HepG2 (cell line): ENCODE measurements around the gene B4GALT7. TPM values are rescaled to one million over a fixed set of nuclear protein-coding genes. Genes with fewer than 3 reads are reported as not detected.
A peak's percentile ranks its signal among the peaks of the same experiment; 100 is the strongest.

ENCODE experiments used
- DMAP1 ChIP-seq: IDR thresholded peaks from 2 replicates; pipeline ENCODE4 v1.6.1; 2016
- EZH2 ChIP-seq: conservative IDR thresholded peaks from 2 replicates; pipeline ENCODE4 v1.6.1; 2012; ENCODE audit warnings: mild to moderate bottlenecking, low read depth, low read length, moderate library complexity
- FLYWCH1 ChIP-seq: sonication (generic); formaldehyde crosslinking; IDR thresholded peaks from 2 replicates; pipeline ENCODE4 v1.8.1; 2023; ENCODE audit warnings: mild to moderate bottlenecking, missing genetic modification reagents
- JARID2 ChIP-seq: sonication (generic); formaldehyde crosslinking; IDR thresholded peaks from 2 replicates; pipeline ENCODE4 v1.8.1; 2023; ENCODE audit warnings: missing genetic modification reagents, inconsistent platforms; ENCODE audit not compliant: insufficient replicate concordance
- KDM4B ChIP-seq: sonication (generic); formaldehyde crosslinking; IDR thresholded peaks from 2 replicates; pipeline ENCODE4 v1.4.0; 2020; ENCODE audit warnings: missing genetic modification reagents
- MEIS1 ChIP-seq: sonication (generic); formaldehyde crosslinking; IDR thresholded peaks from 2 replicates; pipeline ENCODE4 v1.9.0; 2021; ENCODE audit warnings: mild to moderate bottlenecking, missing genetic modification reagents, moderate library complexity, borderline replicate concordance
- ONECUT2 ChIP-seq: sonication (generic); formaldehyde crosslinking; IDR thresholded peaks from 2 replicates; pipeline ENCODE4 v1.4.0; 2020; ENCODE audit warnings: missing genetic modification reagents
- PRDM4 ChIP-seq: sonication (generic); formaldehyde crosslinking; IDR thresholded peaks from 2 replicates; pipeline ENCODE4 v1.9.0; 2021; ENCODE audit warnings: missing genetic modification reagents, borderline replicate concordance
- REPIN1 ChIP-seq: sonication (generic); formaldehyde crosslinking; IDR thresholded peaks from 2 replicates; pipeline ENCODE4 v1.8.0; 2022; ENCODE audit warnings: missing genetic modification reagents, low read depth, mild to moderate bottlenecking, borderline replicate concordance
- SALL2 ChIP-seq: sonication (generic); formaldehyde crosslinking; IDR thresholded peaks from 2 replicates; pipeline ENCODE4 v1.8.1; 2023; ENCODE audit warnings: mild to moderate bottlenecking, missing genetic modification reagents, inconsistent platforms
- SP5 ChIP-seq: IDR thresholded peaks from 2 replicates; pipeline ENCODE4 v1.6.1; 2016; ENCODE audit warnings: low read depth, borderline replicate concordance
- THAP9 ChIP-seq: sonication (generic); formaldehyde crosslinking; IDR thresholded peaks from 2 replicates; pipeline ENCODE4; 2020; ENCODE audit warnings: missing genetic modification reagents, mild to moderate bottlenecking, borderline replicate concordance
- XBP1 ChIP-seq: sonication (generic); formaldehyde crosslinking; IDR thresholded peaks from 2 replicates; pipeline ENCODE4 v1.5.0; 2020; ENCODE audit warnings: missing genetic modification reagents
- YY1 ChIP-seq: IDR thresholded peaks from 2 replicates; pipeline ENCODE4 v1.6.1; 2011; ENCODE audit warnings: low read length, low read depth, moderate library complexity, mild to moderate bottlenecking; ENCODE audit not compliant: insufficient read depth, insufficient replicate concordance
- ZC3H13 ChIP-seq: sonication (generic); formaldehyde crosslinking; IDR thresholded peaks from 2 replicates; pipeline ENCODE4 v1.8.1; 2023; ENCODE audit warnings: mild to moderate bottlenecking, missing genetic modification reagents, moderate library complexity
- ZFP36L1 ChIP-seq: sonication (generic); formaldehyde crosslinking; IDR thresholded peaks from 2 replicates; pipeline ENCODE4 v1.8.0; 2022; ENCODE audit warnings: mild to moderate bottlenecking, missing genetic modification reagents, moderate library complexity
- ZFX ChIP-seq: sonication (generic); formaldehyde crosslinking; IDR thresholded peaks from 2 replicates; pipeline ENCODE4 v1.4.0; 2020; ENCODE audit warnings: mild to moderate bottlenecking, low read depth, missing genetic modification reagents, moderate library complexity
- ZNF263 ChIP-seq: sonication (generic); formaldehyde crosslinking; IDR thresholded peaks from 2 replicates; pipeline ENCODE4 v1.4.0; 2020; ENCODE audit warnings: missing genetic modification reagents
- ZNF678 ChIP-seq: sonication (generic); formaldehyde crosslinking; IDR thresholded peaks from 2 replicates; pipeline ENCODE4 v1.4.0; 2020; ENCODE audit warnings: mild to moderate bottlenecking, missing genetic modification reagents
- ZNF7 ChIP-seq: IDR thresholded peaks from 2 replicates; pipeline ENCODE4 v1.6.1; 2016; ENCODE audit warnings: missing biosample characterization, missing genetic modification reagents
- ZNF841 ChIP-seq: sonication (generic); formaldehyde crosslinking; IDR thresholded peaks from 2 replicates; pipeline ENCODE4 v1.8.1; 2023; ENCODE audit warnings: missing genetic modification reagents, borderline replicate concordance
- polyA plus RNA-seq, 8 experiments: library from polyadenylated mRNA; depleted of rRNA in 3 of 8; stranded (reverse) in 7 of 8; unstranded in 1 of 8; fragments of >200 nt; fragmentation: Illumina TruSeq in 4 of 8; extraction: Trizol in 4 of 8; gene quantifications; 2 replicates each; pipeline versions ENCODE4 v1.2.1 to v1.2.3, GENCODE V29; 2011 to 2016; ENCODE audit warnings: low read depth in 4 of 8, missing spikeins in 1 of 8, mixed read lengths in 1 of 8; ENCODE audit not compliant: insufficient read depth in 1 of 8
- total RNA-seq, 5 experiments: library from RNA; depleted of rRNA; stranded (reverse); fragments of >200 nt; fragmentation: Illumina TruSeq; extraction: Trizol; gene quantifications; 2 replicates each; pipeline ENCODE4 v1.2.3, GENCODE V29; 2016; ENCODE audit warnings: low read depth in 1 of 5

B4GALT7 gene
- total and polyA plus RNA-seq, 2 of the 13 experiments (the other 11 are each of a cell fraction or from before 2014, with no cell fraction given): 16.4 to 20.5 TPM

GRCh38 chr5:177554474-177555111 is 45.3 kb upstream of the B4GALT7 start, which contains the start of gene FAM193B (continued):
- TF ChIP-seq ZC3H13: 0 out of 2 replicates have a peak, but pooled peaks have one; percentile 64
- TF ChIP-seq ZNF7 (CRISPR knock-in tag): no peak
- TF ChIP-seq REPIN1 (CRISPR knock-in tag): no peak
- TF ChIP-seq ZNF841 (CRISPR knock-in tag): no peak
- no peak for TF ChIP-seq JARID2
- TF ChIP-seq ONECUT2 (CRISPR knock-in tag): no peak
- peak; percentile 69; the same call in 1 of the 2 replicates for TF ChIP-seq KDM4B
- TF ChIP-seq ZFX (CRISPR knock-in tag): no peak
- TF ChIP-seq DMAP1 (CRISPR knock-in tag): 0 out of 2 replicates have a peak, but pooled peaks have one; percentile 17
- TF ChIP-seq XBP1 (CRISPR knock-in tag): no peak
- TF ChIP-seq EZH2: no peak
- peak; percentile 62; the same call in 1 of the 2 replicates for TF ChIP-seq THAP9
- TF ChIP-seq PRDM4 (CRISPR knock-in tag): no peak
- no peak for TF ChIP-seq ZNF678 (CRISPR knock-in tag)
- TF ChIP-seq SALL2 (CRISPR knock-in tag): peak; percentile 36; the same call in 1 of the 2 replicates
- TF ChIP-seq ZNF263: no peak
- TF ChIP-seq FLYWCH1 (CRISPR knock-in tag): no peak
- TF ChIP-seq YY1: peak; percentile 99
- TF ChIP-seq MEIS1: no peak
- no peak for TF ChIP-seq SP5
- no peak for TF ChIP-seq ZFP36L1 (CRISPR knock-in tag)
